Stimulated activated CD4-positive, alpha-beta T cell treated with anti-CD3 and anti-CD28 coated beads, Interleukin-4, amount 100 ng/mL, for 1 hour (primary cell): ENCODE results near the gene ABCC8.

Experiments used
- DNase-seq: peaks from one replicate; pipeline ENCODE4 v3.0.0-alpha.2; 2020

Gene ABCC8

GRCh38 chr11:17401841-17402240 lies 74.8 kb downstream of the ABCC8 start:
- no peak for DNase-seq

GRCh38 chr11:17401316-17401715 lies 75.3 kb downstream of the ABCC8 start:
- no peak for DNase-seq

DNA sequence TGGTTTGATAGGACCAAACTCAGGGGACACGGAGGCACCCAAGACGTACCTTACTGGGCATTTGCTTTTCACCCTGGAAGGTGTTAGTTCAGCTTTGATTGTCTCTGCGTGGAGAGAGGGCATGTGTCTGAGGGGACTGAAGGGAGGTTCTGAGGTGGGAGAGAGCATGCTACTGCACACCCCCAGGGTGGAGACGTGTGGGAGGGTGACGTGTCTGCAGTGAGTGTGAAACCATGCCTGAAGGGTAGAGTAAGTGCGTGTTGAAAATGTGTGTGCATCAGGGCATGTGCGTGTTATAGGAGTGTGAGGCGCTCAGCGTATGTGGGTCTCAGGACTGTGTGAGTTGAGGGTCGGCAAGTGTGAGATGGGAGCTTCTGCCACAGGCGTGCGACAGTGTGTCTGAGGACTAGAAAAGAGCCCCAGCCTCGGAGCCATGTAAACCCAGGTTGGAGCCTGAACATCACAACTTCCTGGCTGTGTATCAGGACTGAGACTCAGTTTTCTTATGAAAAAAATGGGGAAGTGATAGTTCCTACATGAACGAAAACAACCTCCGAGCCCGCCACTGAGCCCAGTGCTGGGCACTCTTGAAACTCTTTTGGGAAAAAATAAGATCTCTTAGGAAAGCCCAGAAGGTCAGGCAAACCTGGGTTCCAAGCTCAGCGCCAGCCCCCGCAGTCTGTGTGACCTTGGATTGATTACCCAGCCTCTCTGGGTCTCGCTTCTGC lies 76.4 kb downstream of the ABCC8 start:
- DNase-seq = no peak

- no peak for DNase-seq
Measured at GRCh38 chr11:17399236-17399635, 77.4 kb downstream of the ABCC8 start.

- DNase-seq = no peak
Measured at GRCh38 chr11:17397311-17398002, 79.2 kb downstream of the ABCC8 start.

- no peak for DNase-seq
Measured at GRCh38 chr11:17396598-17397310, 79.9 kb downstream of the ABCC8 start.

- DNase-seq = no peak
Measured at GRCh38 chr11:17395978-17396377, 80.7 kb downstream of the ABCC8 start.

- DNase-seq = no peak
Measured at GRCh38 chr11:17395554-17395961, 81.1 kb downstream of the ABCC8 start.

DNA sequence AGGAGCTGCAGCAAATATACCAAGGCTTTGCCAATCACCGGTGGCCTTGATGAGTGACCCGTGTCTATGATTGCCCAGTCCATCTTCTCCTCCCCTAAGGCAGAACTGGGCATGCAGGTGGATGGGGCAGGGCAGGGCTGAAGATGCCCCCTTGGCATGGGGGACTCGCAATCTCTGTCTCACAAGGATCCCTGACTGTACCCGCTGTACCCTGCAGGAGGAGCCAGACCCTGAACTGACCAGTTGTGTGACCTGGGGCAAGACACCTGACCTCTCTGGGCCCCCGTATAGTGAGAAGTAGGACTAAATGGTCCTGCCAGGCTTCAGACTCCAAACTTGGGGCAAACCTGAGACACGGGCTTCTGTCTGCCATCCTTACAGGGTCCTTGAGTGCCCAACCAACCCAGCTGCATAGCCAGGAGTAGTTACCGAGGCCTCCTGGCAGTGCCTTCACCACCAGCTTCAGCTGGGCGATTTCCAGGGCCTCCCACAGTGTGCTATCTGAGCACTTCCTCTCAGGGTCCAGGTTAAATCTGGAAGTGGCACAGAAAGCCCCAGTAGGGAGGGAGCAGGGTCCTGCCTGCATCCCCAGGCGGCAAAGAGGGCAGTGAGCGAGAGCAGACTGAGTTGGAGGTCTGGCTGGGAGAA lies 81.8 kb downstream of the ABCC8 start:
- DNase-seq = no peak

DNA sequence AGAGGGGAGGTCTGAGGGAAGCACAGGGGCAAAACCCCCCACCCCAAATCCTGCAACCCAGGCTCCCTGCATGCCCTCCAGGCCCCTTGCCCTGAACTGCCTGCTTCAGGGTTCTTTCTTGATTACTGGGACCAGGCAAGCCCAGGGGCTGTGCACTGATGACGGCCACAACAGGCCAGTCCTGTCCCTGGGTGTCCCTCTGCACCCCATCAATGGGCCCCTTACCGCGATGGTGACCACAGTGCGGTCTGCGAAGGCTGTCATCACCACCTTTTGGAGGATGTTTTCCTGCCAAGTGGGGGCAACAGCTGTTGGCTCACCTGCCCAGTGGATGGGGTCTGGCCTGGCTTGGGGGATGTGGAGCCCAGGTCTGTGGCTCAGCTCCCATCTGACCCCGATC lies 83.2 kb downstream of the ABCC8 start:
- DNase-seq = no peak

- no peak for DNase-seq
Measured at GRCh38 chr11:17392872-17393271, 83.8 kb downstream of the ABCC8 start.

GRCh38 chr11:17391493-17392355 lies 84.9 kb downstream of the ABCC8 start:
- DNase-seq = no peak

GRCh38 chr11:17389957-17390649 lies 86.5 kb downstream of the ABCC8 start:
- DNase-seq = no peak

GRCh38 chr11:17389211-17389956 lies 87.3 kb downstream of the ABCC8 start:
- DNase-seq = peak; percentile 83

DNA sequence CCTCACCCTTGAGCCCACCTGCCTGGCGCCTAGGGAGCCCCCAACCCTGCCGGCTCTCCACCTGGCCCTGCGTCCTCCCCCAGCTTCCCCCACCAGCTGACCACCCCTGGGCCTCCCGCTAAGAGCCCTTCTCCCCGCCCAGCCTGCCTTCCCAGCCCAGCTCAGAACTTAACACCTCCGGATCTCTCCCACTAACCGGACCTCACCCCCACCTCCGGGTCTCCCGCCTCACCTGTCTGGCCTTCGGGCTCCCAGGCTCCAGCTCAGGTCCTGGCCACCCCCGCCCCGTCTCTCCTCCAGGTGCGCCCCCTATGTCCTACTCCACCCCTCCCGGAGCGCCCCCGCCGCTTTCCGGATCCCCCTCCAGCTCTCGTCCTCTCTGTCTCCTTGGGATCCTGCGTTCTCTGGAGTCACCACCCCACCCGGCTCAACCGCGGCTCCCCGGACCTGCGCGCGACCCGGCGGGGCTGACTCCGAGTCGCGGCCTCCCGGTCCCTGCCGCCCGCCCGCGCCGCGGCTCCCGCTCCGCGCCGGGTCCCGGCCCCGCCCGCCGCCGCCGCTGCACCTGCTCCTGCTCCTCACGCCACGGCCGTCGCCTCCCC lies 87.9 kb downstream of the ABCC8 start, which contains the start of gene KCNJ11:
KCNJ11 (minus strand) TSS at position 51 of the 602 bp plus-strand sequence. CDS start 568 bp downstream, outside the sequence.
- DNase-seq = no peak

DNA sequence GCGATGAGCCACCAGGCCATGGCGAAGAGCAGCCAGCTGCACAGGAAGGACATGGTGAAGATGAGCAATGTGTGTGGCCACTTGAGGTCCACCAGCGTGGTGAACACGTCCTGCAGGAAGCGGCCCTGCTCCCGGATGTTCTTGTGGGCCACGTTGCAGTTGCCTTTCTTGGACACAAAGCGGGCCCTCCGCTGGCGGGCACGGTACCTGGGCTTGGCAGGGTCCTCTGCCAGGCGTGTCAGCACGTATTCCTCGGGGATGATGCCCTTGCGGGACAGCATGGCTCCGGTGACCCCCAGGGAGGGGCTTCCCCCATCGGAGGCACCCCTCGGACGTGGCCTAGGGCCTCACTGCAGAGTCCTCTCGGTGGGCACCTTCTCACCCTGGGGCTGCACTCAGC lies 88.8 kb downstream of the ABCC8 start:
- no peak for DNase-seq

- DNase-seq = no peak
Measured at GRCh38 chr11:17387254-17387653, 89.4 kb downstream of the ABCC8 start.

- peak; percentile 51 for DNase-seq
Measured at GRCh38 chr11:17386331-17387084, 90.1 kb downstream of the ABCC8 start.

GRCh38 chr11:17385926-17386325 lies 90.7 kb downstream of the ABCC8 start:
- no peak for DNase-seq

DNA sequence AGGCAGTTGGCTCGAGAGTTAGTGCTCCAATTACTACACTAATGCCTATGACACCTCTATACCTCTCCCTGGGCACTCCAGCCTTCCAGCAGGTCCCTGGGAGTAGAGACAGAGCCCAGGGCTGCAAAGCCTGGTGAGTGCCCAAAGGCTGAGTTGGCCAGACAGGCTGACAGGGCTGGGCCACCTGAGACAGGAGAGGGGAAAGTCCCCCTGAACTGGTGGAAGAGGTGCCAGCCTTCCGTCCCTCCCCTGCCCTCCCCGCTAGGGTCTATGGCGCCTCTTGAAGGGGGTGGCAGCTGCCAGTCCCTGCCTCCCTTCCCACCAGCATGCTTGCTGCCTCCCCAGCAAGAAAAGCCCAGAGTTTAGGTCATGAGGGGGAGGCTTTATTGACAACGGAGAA lies 91.2 kb downstream of the ABCC8 start:
- DNase-seq = no peak
